ENCODE results near the gene SMAD1.
"Not testable (repeated sequence)": the region's sequence is repeated elsewhere in the genome, so short reads cannot be mapped to it uniquely, and the experiment has no call there.

The SMAD1 gene

DNA sequence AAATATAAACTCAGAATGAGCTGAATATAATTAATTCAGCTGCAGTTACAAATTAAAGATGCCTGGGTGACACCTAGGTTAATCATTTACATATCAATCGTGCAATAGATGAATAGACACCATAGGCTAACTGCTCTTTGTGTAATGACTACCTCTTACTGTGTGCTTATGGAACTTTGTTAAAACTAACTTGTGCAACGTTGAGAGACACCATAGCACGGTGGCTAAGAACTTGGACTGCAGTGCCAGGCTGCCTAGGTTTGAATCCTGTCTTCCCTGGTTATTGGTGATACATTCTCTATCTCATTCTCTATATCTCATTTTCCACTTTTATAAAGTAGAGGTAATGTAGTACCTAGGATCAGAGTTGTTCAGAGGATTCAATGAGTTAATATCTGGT is 46.9 kb downstream of the SMAD1 start:
- no peak for DNase-seq (ENCODE audit: low read depth in 3 of 3)

GRCh38 chr4:145530189-145530588 is 48.5 kb downstream of the SMAD1 start:
- no peak for DNase-seq (ENCODE audit: low read depth in 3 of 3)

DNA sequence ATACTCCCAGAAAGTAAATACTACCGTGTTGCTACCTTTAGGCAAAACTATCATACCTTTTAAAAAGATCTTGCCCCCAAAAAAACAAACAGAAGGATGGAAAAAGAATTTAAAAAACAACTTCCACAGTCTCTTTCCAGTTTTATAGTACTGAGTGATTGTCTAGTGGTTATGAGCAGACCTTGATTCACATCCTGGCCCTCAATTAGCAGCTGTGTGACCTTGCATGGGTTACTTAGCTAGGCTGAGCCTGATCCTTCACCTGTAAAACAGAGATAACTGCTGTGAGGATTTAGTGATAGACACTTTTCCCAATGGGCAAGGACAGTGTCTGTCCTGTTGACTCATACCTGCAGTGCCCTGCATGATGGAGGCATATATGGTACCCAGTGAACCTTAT is 49.0 kb downstream of the SMAD1 start:
- no peak for DNase-seq (ENCODE audit: low read depth in 3 of 3)

DNA sequence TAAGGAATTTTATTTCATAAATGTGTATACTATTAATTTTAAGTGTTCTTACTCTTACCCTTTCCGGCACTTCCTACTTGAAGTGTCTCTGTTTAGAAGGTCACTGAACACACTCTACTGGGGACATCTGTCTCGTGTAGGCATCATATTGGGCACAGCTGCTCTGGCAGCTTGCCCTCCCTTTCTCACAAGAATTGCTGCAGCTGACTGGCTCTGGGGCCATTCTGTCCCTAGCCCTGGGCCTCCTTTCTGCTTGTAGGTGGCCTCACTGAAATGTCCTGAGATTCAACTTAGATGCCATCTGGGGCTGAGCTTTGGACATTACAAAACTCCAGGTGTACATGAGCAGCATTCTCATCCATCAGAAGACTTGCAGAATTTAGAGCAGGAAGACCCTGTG is 49.6 kb downstream of the SMAD1 start:
- DNase-seq (ENCODE audit: low read depth in 3 of 3): no peak

GRCh38 chr4:145531859-145532258 is 50.2 kb downstream of the SMAD1 start:
- no peak for DNase-seq (ENCODE audit: low read depth in 3 of 3)

DNA sequence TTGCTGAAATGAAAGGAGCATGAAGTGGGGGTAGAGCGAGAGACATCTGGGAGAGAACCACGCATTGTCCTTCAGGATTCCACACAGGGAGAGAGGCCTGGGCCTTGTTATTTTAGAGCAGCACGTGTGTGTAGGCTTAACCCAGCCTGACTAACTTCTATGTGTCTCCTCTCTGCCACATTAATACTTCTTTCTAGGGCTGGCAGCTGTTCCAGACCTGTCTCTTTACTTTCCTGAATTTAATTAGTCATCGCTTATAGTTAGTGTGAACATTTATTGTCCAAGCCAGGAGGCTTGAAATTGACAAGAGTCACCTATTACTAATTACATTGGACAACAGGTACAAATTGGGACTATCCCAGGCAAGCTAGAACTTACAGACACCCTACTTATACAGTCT is 51.3 kb downstream of the SMAD1 start:
- no peak for DNase-seq (ENCODE audit: low read depth in 3 of 3)

DNA sequence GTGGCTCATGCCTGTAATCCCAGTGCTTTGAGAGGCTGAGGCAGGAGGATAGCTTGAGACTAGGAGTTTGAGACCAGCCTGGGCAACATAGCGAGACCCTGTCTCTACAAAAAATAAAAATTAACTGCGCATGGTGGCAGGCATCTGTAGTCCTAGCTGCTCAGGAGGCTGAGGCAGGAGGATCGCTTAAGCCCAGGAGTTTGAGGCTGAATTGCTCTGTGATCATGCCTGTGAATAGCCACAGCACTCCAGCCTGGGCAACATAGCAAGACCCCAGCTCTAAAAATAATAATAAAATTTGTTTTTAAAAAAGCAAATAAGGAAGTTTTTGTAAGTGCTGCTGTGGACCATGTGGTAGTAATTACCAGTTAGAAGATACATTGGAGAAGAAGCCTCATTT is 51.8 kb downstream of the SMAD1 start:
- not testable (repeated sequence) for DNase-seq (ENCODE audit: low read depth in 3 of 3)

DNA sequence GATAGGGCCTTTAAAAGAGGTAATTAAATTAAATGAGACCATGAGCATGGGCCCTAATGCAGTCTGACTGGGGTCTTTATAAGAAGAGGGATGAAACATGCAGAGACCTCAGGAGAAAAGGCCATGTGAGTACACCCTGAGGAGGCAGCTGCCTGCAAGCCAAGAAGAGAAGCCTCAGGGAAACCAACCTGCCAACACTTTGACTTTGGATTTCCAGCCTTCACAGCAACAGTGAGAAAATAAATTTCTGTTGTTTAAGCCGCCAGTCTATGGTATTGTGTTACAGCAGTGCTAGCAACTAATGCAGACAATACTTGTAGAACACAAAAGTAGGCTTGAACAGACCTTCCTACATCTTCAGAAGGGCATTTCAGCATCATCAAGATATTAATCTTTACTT is 52.3 kb downstream of the SMAD1 start:
- no peak for DNase-seq (ENCODE audit: low read depth in 3 of 3)

- DNase-seq (ENCODE audit: low read depth in 3 of 3): no peak
Observed at GRCh38 chr4:145535202-145535601, 53.5 kb downstream of the SMAD1 start.

- no peak for DNase-seq (ENCODE audit: low read depth in 3 of 3)
Observed at GRCh38 chr4:145536044-145536443, 54.4 kb downstream of the SMAD1 start.

DNA sequence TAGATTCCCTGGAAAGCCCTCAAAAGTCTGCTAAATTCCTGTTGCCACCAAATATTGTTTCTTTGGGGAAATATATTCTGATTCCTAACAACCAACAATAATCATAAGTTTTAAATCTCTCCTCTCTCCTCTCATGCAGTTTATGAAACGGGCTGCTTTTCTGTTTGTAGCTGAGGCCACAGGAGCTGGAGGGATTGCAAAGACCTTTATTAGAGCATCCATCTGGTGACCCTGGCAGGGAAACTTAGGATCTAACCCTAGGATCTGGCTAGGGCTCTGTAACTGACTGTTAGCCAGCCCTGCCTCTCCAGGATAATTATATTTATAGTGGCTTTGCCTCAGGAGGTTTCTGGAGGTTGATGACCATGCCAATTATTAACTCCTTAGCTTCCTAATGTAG is 56.9 kb downstream of the SMAD1 start:
- DNase-seq (ENCODE audit: low read depth in 3 of 3): no peak

GRCh38 chr4:145539671-145540070 is 58.0 kb downstream of the SMAD1 start:
- no peak for DNase-seq (ENCODE audit: low read depth in 3 of 3)

- no peak for DNase-seq (ENCODE audit: low read depth in 3 of 3)
Observed at GRCh38 chr4:145540235-145540634, 58.6 kb downstream of the SMAD1 start.

- no peak for DNase-seq (ENCODE audit: low read depth in 3 of 3)
Observed at GRCh38 chr4:145541346-145541745, 59.7 kb downstream of the SMAD1 start.

DNA sequence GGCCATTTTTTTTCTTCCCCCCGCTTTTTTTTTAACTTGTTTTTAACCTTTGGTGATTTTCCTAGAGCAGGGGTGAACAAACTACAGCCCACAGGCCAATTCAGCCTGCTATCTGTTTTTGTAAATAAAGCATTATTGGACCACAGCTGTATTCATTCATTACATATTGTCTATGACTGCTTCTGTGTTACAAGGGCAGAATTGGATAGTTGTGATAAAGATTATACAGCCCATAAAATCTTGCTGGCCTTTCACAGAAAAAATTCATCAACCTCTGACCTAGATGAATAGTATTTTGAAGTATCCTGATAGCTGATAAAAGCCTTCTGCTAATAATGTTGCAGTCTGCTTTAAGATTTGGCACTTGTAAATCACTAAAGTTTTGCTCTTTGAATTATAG is 63.4 kb downstream of the SMAD1 start:
- no peak for DNase-seq (ENCODE audit: low read depth in 3 of 3)

DNA sequence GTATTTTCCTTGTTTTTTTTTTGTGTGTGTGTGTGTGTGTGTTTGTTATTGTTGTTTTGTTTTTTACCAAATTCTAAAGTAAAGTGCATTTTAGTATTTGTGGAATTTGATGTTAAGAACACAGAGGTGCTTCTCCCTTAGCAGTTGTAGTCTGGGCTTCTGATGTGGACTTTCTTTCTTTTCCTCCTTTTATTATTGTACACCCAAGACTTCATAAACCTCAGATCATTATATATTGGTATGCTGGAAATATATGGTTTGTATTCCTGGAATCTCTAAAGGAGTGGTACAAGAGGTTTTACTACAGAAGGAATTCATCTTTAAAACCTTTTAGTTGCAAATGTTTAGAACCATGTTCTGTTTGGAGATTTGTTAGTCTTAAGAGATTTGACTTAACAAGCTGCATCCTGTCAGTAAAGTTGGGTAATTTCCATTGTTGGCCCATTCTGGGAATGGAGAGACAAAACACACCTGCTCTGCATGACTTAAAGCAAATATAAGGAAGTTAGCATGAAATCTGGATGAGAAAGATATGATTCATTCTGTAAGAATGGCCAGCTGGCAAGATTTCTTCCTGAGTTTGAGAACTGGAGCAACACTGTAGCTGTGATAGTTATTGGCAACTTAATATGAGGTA is 64.0 kb downstream of the SMAD1 start:
- DNase-seq (ENCODE audit: low read depth in 3 of 3): no peak

GRCh38 chr4:145546175-145546915 is 64.7 kb downstream of the SMAD1 start:
- no peak for DNase-seq (ENCODE audit: low read depth in 3 of 3)

DNA sequence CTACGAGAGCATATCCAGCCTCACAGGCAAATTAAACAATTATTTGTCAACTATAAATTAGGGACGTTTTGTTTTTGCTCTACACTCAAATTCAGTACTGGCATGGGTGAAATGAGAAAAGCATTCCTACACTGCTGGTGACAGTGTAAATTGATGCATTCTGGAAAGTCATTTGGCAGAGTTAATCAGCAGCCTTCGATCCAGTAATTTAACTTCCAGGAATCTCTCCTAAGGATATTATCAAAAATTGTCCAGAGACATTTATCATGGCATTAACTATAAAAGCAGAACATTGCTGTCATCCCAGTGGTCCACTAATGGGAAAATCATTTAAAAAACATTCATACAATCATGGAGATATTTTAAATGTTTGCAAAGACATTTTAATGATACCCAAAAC is 70.0 kb downstream of the SMAD1 start:
- no peak for DNase-seq (ENCODE audit: low read depth in 3 of 3)

DNA sequence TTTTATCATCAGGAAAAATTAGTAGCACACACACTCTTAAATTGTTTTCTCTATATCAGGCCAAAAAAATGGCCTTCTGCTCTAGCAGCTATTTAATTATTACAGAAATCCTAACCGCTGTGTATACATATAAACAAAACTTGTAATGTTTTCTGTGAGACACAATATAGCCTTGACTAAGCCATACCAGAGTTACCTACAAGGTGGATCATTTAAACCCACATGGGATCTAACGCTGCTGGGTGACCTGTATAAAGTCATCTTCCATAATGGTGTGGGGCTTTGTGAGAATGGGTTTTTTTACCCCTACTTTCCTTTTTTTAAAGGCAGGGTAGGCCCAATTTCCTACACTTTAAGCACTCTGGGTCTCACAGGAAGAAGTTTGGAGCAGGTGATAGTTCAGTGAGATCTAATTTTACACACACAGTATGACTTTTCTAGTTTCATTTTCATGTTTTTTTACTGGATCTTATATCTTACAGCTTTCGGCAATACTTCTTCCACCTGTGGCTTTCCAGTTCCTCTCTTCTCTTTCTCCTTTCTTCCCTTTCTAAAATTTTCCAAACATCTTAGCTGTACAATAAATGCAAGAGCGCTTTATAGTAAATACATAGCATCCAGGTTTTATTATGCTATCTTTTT is 70.6 kb downstream of the SMAD1 start:
- DNase-seq (ENCODE audit: low read depth in 3 of 3): no peak

GRCh38 chr4:145553375-145553774 is 71.7 kb downstream of the SMAD1 start:
- no peak for DNase-seq (ENCODE audit: low read depth in 3 of 3)

GRCh38 chr4:145554691-145555090 is 73.0 kb downstream of the SMAD1 start:
- no peak for DNase-seq (ENCODE audit: low read depth in 3 of 3)

- DNase-seq (ENCODE audit: low read depth in 3 of 3): peak; percentile 22 to 49 (median 42)
Observed at GRCh38 chr4:145557720-145558119, 76.1 kb downstream of the SMAD1 start.

GRCh38 chr4:145563293-145563985 is 81.8 kb downstream of the SMAD1 start:
- no peak for DNase-seq (ENCODE audit: low read depth in 3 of 3)

Data from stimulated activated CD4-positive, alpha-beta T cell treated with anti-CD3 and anti-CD28 coated beads, TNF-alpha, amount 100 ng/mL, for 24 hours (primary cell).